ENCODE measurements around the gene IBTK. TPM values are rescaled to one million over a fixed set of nuclear protein-coding genes. Genes with fewer than 3 reads are reported as not detected.

IBTK gene
- total RNA-seq, 1 experiment from 2014 or later: 11.3 TPM

Small RNA genes within 50 kb of the gene (small RNA-seq; reads per million reads assigned to genes)
- not detected for gene RNU6-130P

Other genes starting within 250 kb of the IBTK start
- 12.3 and 13.8 TPM in 2 replicates for gene TPBG, start 116.1 kb upstream of the IBTK start, total RNA-seq (2014; rRNA removed; shearing (Covaris generic))

Measured in HT-29 (cell line).